Glomerular endothelial cell (primary cell): Measurements from ENCODE around the gene PLPP2. TPM values are rescaled to one million over a fixed set of nuclear protein-coding genes. Genes with fewer than 3 reads are reported as not detected.

ENCODE experiments used
- DNase-seq: peaks from one replicate; pipeline ENCODE4 v3.0.0-alpha.2; 2011; ENCODE audit warnings: low read depth, low spot score; ENCODE audit errors: extremely low read depth
- total RNA-seq: library from RNA; depleted of rRNA; stranded (reverse); fragments of >200 nt; gene quantifications from 2 replicates; pipeline ENCODE4 v1.2.3, GENCODE V29; 2015

Gene PLPP2
- total RNA-seq, 1 donor from 2014 or later: 13.9 TPM

GRCh38 chr19:294946-295686 lies 3.9 kb upstream of the PLPP2 start:
- DNase-seq: no peak

DNA sequence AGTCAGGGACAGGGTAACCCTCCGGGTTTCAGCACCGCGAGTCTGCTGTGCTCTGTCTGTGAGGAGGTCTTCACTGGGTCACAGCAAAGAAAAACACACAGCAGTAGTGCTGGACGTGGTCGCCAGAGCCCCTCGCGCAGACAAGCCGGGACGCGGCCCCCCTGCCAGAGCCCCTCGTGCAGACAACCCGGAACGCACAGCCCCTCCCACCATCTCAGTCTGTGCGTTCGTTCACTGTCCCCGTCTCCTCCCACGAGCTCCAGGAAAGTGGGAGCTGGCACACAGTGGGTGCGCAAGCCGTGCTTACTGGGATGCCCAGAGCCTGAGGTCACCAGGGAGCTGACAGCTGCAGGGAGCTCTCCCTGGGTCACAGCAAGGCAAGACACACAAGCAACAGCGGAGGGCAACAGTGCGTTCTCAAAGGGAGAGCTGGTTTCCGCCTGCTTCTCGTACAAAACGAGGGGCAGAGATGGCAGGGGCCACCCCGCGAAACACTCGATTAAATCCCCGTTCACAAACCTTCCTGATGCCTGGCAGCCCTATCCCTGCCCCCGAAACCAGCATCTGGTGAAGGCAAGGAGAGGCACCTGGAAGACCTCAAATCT lies 3.2 kb upstream of the PLPP2 start:
- DNase-seq: no peak

DNA sequence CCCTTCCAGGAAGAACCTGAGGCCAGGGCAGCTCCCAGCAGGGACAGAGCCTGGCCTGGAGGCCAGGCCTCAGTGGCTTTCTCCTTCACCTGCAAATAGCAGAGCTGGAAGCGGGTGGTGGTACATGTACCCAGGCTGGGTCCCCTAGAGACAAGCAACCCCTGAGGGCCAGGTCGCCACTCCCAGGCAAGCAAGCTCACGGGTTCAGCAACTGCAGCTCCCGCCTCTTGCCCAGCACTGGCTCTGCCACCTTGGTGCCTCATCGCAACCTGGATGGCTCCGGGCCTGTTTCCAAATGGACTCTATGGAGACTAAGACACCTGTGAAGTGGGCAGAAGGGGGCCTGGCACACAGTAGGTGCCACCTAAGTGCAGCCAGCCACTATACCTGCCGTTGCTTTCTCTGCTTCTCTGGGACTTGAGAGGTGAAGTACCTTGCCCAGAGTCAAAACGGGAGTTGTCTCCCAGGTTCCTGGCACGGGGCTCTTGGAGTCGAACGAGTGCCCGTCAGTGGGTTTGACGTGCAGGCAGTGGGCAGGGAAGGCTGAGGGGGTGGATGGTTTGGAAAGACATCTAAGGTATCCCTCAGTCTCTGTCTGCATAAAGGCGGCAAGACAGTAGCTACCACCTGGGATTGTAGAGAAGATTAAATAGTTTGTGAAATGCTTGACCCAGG lies 2.4 kb upstream of the PLPP2 start:
- DNase-seq: no peak

DNA sequence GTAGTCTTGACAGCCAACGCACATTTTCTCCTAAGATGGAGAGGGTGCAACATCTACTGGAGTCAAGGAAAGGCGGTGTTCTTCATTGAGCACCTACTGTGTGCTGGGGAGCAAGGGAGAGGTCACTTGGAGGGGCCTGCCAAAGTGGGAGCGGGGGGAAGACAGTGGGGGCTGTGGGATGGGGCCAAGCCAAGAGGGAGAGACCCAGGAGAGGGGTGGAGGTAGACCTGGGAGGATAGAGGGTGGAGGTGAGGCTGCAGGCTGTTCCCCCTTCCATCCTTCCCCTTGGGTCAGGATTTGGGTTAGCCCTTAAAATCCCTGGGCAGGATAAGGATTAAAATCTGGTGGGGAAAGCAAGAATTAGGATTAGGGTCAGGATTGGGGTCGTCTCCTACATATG lies 1.7 kb upstream of the PLPP2 start:
- DNase-seq: no peak

- no peak for DNase-seq
Observed at GRCh38 chr19:292281-292884, 1.2 kb upstream of the PLPP2 start.

GRCh38 chr19:291561-292280 lies 518 bp upstream of the PLPP2 start:
- DNase-seq: no peak

GRCh38 chr19:290372-291005 lies 714 bp downstream of the PLPP2 start:
- DNase-seq: no peak

- no peak for DNase-seq
Observed at GRCh38 chr19:289651-290371, 1.4 kb downstream of the PLPP2 start.

DNA sequence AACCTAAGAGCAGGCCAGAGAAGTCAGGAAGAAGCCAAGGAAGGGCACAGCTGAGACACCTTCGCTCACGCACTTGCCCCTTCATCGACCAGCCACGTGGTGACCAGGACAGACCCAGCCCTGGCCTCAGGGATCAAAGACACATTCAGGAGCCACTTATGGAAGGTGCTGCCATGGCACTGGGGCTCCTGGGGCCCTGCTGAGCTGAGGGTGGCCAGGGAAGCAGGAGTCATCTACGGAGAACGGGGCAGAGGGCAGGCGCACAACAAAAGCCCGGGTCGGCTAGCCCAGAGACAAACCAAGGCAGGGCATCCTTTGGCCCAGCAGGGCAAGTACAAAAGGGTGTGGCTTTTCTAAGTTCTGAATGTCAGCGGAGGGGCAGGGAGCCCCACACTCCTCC lies 2.3 kb downstream of the PLPP2 start:
- no peak for DNase-seq

DNA sequence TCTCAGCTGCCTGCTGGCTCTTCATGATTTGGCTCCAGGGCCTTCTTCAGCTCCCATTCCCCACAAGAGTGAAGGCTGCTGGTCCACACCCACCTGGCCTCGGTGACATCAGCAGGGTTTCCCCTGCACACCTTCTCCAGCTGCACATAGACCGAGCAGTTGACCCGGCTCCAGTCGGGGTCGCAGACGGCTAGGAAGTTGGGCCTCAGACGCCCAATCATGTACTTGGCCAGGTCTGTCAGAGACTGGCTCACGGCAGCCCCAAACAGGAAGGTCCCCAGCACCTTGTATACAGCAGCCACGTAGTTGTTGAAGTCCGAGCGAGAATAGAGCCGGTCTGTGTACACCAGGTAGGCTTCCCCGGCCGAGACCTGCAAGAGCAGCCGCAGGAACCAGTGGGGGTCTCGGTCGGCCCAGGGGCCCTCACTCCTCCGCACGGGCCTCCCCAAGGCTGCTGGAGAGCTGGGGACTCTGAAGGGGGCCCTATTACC lies 3.8 kb downstream of the PLPP2 start:
- DNase-seq: no peak

DNA sequence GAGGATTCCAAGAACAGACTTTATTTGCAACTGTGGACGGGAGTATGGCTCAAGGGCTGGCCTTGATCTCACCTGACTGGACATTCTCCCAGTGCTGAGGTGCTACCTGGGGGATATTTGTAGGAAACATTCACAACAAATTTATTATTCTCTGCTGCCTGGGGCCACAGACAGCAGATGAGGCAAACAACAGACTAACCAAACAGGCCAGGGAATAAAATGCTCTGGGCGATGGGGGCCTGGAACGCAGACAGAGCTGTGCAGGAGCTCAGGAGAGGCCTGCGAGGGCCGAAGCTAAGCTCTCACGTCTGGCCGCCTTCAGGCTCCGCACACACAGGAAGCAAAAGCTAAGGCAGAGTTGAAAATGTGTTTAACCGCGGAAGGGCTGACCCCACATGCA lies 7.8 kb downstream of the PLPP2 start:
- DNase-seq: no peak

DNA sequence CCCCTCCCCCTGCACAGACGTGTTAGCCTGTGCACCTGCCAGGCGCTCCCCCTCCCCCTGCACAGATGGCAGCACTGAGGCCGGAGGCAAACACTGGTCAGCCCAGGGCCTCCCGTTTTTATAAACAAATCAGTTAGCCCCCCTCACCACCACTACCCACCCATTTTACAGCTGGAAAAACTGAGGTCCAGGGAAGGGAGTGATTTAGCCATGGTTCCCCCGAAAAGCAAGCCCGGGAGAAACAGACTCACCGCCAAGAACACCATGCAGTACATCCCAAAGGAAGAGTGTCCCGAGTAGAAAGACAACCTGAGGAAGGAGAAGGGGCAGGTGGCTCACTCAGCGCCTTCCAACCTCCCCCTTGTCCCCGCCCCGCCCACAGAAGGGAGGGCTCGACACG lies 8.7 kb downstream of the PLPP2 start:
- no peak for DNase-seq

- no peak for DNase-seq
Observed at GRCh38 chr19:281992-282391, 9.2 kb downstream of the PLPP2 start.

GRCh38 chr19:281156-281853 lies 9.9 kb downstream of the PLPP2 start:
- no peak for DNase-seq

GRCh38 chr19:280541-281009 lies 10.6 kb downstream of the PLPP2 start:
- DNase-seq: no peak

GRCh38 chr19:279656-280055 lies 11.5 kb downstream of the PLPP2 start:
- DNase-seq: no peak

DNA sequence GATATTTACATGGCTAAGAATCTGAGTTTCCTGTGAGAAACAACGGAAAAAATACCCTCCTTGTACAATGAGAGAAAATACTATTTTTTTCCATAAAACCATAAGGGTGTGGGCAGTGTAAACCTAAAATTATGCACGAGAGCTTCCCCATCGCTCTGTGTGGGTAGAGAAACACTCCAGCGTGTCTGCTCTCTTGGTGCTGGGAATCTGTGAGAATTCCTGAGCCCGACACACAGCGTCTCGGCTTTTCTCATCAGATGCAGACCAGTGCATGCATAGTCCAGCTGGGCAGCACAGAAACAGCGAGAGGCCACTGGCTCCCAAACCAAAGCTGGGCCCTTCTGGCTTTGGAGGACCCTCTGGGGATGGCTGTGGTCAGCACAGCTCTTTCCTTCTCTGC lies 12.0 kb downstream of the PLPP2 start:
- no peak for DNase-seq

GRCh38 chr19:277581-278165 lies 13.5 kb downstream of the PLPP2 start:
- no peak for DNase-seq

GRCh38 chr19:277131-277530 lies 14.1 kb downstream of the PLPP2 start:
- no peak for DNase-seq
